ENCODE data around the gene DNAAF2.

DNA sequence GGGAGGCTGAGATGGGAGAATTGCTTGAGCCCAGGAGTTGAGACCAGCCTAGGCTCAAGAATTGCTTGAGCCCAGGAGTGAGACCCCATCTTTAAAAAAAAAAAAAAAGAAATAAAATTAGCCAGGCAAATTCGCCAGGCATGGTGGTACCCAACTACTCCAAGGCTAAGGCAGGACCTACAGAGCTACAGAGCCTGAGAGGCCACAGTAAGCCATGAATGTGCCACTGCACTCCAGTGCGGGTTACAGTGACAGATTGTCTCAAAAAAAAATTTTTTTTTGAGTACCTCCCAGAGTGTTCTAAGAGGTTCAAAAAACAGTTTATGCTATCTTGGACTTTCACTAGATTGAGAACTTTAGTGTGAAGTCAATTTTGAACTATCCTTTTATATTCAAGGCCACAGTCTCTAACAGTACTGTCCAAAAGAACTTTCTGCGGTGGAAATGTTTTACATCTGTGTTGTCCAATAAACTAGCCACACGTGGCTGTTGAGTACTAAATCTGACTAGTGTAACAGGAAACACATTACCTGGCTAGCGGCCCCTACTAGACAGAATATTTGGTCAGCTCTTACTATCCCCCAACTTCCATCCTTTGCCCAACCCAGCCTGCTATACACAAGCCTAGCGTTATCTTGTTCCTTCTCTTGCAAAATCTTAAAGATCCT, 17.1 kb downstream of the DNAAF2 start:
- TF ChIP-seq POLR2A (IDR thresholded peaks at IDR 0.05; ENCODE audit: extremely low read depth, insufficient read length), result no peak
- TF ChIP-seq, protein P1, sequence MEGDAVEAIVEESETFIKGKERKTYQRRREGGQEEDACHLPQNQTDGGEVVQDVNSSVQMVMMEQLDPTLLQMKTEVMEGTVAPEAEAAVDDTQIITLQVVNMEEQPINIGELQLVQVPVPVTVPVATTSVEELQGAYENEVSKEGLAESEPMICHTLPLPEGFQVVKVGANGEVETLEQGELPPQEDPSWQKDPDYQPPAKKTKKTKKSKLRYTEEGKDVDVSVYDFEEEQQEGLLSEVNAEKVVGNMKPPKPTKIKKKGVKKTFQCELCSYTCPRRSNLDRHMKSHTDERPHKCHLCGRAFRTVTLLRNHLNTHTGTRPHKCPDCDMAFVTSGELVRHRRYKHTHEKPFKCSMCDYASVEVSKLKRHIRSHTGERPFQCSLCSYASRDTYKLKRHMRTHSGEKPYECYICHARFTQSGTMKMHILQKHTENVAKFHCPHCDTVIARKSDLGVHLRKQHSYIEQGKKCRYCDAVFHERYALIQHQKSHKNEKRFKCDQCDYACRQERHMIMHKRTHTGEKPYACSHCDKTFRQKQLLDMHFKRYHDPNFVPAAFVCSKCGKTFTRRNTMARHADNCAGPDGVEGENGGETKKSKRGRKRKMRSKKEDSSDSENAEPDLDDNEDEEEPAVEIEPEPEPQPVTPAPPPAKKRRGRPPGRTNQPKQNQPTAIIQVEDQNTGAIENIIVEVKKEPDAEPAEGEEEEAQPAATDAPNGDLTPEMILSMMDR (IDR thresholded peaks at IDR 0.05; ENCODE audit: low read depth, low read length), result no peak
- no peak for TF ChIP-seq MYC (IDR thresholded peaks at IDR 0.05; ENCODE audit: low read depth, low read length)
- TF ChIP-seq, protein P2, sequence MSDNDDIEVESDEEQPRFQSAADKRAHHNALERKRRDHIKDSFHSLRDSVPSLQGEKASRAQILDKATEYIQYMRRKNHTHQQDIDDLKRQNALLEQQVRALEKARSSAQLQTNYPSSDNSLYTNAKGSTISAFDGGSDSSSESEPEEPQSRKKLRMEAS (IDR thresholded peaks at IDR 0.05; ENCODE audit: low read depth, low read length), result no peak
